GM11168 (cell line): ENCODE data around the gene TSHZ3.

Source experiments
- in situ Hi-C: fragments of 300-500 bp; cut with MboI; formaldehyde crosslinking; loops from one replicate; pipeline ENCODE4 v1.12.0; 2022; ENCODE audit warnings: low sequenced_read_pairs; ENCODE audit not compliant: unreplicated experiment

Gene TSHZ3

DNA sequence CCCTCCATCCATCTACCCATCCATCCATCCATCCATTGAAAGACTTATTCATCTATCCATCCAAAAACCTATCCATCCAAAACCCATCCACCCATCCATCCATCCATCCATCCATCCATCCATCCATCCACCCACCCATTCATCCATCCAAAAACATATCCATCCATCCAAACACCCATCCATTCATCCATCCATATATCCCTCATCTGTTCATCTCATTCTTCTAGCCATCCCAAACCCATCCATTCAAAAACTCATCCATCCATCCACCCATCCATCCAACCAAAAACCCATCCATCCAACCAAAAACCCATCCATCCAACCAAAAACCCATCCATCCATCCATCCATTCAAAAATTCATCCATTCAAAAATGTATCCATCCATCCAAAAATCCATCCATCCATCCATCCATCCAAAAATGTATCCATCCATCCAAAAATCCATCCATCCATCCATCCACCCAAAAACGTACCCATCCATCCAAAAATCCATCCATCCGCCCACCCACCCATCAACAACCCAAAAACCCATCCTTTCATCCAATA lies 56.5 kb downstream of the TSHZ3 start:
- in situ Hi-C loops, result no loop called here

DNA sequence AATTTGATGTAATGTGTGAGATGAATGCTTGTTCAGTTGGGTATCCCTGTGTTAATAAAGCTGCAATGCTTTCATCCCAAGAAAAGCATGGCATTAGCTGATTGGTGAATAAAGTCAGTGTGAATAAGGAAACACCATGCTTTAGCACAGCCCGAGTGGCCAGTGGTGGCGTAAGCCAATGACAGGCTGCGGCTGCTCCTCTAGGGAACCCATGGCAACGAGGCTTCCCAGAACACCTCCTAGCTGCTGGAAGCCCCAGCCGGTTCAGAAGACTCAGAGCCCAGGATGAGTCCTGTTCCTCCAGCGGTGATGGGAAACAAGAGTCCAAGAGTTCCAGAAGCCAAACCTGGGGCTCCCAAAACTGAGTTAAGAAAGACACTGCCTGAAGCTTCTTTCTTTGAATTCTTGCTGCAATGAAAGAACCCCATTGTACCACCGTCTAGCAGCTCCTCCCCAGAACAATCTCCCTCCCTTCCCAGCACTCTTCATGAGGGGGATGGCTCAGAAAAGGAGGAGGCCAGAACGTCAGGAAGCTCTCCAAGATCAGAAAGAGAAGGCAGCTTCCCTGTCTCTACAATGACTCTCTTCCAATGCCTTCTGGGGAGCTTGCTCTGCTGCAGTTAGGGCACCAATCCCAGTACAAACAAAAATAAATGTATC lies 58.2 kb downstream of the TSHZ3 start:
- in situ Hi-C loops, result no loop called here

DNA sequence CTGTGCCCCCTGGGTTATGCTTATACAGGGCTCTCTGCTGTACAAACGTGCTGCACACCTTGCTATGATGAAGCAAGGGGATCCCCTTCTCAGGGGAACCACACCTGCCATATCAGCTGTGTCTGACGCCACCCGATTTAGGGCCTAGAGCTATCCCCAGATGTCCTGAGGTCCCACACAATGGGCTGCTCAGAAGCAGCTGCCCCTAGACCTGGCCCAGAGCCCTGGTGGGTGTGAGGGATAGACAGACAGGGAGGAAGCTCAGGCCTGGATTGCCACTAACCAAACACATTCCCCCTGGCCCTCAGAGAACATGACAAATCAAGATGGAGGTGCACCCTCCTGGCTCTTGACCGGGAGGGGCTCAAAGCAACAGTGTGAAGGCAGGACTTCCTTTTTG lies 59.3 kb downstream of the TSHZ3 start:
- in situ Hi-C loops, result no loop called here

DNA sequence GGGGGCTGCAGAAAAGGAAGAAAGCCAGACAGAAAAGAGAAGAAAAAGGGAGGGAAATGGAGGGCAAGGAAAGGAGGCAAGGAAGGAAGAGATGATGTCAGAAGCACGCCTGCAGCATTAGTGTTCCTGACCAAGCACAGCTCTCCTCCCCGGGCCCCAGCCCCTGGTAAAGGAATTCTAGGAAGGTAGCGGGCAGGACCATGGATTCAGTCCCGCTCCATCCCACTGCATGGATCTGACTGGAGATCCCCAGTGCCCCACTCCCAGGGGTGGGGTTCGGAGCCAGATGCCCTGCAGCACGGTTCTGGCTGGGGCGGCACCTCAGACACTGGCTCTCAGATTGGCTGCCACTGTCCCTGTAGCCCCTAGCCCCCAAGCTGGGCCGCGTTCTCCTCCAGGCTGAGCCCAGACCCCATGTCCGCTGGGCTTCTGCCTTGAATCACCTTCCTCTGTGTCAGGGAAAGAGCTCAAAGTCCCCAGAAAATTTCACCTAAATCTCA lies 59.8 kb downstream of the TSHZ3 start:
- in situ Hi-C loops, result no loop called here

DNA sequence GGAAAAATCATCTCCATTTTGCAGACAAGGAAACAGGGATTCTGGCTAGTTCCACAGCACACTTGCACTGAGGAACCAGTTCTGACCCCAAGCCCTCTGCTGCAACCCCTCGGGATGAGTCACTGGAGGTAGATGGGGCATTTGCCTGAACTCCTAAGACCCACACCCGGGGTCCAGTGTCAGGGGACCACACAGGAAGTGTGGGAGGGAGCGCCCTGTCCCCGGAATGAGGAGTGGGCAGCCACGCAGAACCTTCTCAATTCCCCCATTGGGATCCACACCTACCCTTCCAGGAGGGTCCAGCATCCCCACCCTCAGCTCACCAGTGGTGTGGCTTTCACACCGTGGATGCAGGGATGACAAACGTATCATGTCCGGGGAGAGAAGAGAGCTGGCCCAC lies 62.7 kb downstream of the TSHZ3 start:
- in situ Hi-C loops, result no loop called here

DNA sequence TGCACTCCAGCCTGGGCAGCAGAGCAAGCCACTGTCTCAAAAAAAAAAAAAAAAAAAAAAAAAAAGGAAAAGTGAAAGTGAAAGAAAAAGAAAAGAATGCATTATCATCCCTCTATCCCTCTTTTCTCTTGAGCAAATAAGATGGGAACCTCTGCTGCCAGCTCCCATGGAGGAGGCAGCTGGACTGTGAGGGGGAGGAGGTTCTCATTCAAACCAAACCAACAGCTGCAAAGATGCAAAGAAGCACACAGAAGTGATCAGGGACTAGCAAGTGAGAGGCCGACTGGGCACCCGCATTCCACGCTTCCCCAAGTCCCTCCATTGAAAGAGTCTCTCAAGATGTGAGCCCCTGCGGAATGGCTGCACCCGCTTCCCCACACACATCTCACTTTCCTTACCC lies 63.5 kb downstream of the TSHZ3 start:
- in situ Hi-C loops, result no loop called here

DNA sequence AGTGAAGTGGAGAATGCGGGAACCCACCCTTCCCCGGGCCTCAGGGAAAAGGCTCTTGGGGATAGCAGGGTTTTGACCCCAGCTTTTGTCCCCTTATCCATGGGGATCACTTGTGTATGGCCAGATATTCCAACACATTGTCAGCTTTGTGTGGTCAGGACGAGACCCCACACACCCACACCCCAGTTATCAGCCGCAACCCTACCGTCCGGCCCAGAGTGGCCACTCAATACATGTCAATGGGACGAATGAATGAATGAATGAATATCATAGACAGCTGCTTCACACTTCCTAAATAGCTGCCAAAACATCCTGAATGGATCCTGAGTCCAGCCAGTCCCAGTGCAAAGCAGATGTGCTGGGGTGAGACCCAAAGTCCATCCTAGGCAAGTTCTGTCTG lies 64.6 kb downstream of the TSHZ3 start:
- in situ Hi-C loops, result no loop called here

DNA sequence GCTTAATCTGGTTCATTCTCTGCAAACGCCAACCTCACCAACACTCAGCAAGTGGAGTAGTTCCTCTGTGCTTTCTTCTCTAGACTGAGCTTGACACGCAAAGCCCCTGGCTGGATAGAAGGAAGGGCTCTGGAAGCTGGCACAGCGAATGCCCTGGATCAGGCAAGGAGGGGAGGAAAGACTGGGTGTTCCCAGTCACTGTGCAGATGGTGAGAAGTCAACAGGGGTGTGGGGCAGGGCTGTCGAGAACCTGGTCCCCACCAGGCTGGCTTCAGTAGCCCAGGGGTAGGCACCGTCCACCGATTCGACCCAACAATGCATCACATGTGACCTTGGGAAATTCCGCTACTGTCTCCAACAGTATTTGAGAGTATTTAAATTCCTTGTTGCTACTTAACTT lies 65.5 kb downstream of the TSHZ3 start:
- in situ Hi-C loops, result no loop called here

DNA sequence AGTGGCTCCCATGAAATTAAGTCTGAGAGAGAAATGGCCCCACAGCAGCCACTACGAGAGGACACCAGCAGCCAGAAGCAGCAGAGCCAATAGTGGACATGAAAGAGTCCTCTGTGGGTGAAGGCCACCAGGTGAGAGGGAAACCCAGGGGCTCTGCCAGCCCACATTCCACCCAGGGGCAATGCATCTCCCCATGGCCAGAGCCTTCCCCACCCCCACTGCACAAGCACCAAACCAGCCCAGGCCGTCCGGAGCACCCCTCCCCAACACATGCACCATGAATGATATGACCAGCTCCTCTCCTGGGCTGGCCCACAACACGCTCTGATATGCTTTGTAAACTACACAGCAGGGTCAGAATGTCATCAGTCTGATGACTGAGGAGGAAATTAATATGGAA lies 66.9 kb downstream of the TSHZ3 start:
- in situ Hi-C loops, result no loop called here

DNA sequence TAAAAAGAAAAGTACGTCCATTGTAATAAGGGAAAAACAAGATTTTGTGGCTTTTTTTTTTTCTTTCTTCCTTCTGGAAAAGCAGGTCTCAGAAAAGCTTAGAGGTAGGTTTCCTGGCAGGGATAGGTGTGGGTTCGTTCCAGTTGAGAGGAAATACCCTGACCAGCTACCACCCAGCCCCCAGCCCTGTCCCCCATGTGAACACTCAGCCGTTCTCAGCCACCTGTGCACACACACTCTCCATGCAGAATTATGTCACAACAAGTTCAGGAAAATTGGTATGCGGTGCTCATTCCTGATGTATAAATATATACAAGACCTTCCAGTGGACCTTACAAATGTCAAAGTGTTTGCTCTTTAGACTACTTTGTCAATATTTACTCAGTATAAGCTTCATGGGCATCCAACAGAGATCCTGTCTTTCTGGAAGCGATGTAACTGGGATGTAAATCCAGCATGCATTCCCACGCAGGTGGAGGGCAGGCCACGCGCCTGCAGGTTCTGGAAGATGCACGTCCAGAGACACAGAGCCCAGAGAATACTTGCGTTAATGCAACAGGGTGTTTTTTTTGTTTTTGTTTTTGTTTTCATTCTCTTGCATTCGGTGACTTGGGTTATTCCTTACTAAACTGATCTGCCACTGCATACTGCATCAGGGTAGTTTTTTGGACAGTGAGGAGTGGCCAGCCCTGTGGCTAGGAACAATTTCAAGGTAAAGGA lies 68.8 kb downstream of the TSHZ3 start:
- in situ Hi-C loops, result no loop called here

DNA sequence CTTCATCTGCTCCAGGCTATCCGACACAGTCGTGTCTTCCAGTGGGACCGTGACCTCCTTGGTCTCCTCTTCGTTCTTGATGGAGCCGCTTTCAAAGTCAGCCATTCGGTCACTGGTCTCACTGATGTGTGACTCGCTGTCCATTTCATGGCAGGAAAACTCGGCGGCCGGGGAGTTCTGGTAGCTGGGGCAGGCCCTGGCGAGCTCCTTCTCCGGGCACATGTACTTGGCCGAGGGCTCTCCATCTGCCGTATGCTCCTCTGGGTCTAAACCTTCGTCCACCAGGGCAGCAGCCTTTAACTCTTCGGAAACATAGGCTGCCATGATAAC lies 69.8 kb downstream of the TSHZ3 start:
- in situ Hi-C loops, result no loop called here

DNA sequence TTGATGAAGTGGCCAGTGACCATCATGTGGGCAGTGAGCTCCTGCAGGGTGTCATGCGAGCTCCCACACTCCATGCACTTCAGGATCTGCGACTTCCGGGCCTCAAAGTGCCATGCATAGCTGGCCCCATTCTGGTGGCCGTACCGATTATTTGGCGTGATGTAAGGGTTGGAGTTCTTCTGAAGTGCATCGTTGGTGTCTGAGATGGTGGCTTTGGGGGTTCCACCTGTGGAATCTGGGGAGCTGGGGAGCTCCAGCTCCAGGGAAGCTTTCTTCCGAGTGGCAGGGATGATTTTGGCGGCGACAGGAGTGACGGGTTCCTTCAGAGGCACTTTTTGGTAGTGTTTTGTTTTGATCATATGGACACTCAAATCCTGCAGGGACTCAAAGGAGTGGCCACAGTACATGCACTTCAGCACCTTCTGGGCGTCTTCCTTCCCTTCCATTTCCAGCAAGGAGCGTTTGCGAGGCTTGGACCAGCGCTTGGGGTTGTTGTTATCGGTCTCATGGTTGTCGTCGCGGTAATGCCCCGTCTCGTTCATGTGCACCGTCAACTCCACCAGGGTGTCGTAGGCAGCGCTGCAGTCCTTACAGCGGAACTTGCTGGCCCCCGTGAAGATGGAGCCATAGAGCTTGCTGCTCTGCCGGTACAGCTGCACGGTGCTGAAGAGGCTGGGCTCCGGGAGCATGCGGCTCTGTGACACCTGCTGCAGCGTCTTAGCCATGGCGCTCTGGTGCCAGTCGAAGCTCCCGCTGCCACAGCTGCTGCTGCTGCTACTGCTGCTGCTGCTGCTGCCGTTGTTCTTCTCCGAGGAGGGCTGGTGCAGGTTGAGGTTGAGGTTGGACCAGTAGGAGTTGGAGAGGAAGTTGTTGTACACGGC lies 70.4 kb downstream of the TSHZ3 start:
- in situ Hi-C loops, result no loop called here

DNA sequence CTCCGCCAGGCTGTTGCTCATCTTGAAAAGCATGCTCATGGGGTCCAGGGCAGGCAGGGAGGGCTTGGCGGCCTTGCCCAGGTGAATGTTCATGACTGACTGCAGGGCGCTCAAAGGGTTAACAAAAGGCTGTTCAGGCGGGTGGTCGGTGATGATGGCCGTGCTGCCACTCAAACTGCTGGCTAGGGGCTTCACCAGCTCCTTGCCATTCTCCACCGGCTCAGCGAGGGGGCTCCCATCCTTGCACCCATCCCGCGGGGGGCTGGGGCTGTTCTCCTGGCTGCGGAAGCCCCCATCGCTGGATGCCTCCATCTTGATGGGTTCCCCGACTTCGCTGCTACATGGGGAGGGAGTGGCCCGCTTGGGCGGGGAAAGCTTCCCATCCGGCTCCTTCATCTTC lies 71.7 kb downstream of the TSHZ3 start:
- in situ Hi-C loops, result no loop called here

DNA sequence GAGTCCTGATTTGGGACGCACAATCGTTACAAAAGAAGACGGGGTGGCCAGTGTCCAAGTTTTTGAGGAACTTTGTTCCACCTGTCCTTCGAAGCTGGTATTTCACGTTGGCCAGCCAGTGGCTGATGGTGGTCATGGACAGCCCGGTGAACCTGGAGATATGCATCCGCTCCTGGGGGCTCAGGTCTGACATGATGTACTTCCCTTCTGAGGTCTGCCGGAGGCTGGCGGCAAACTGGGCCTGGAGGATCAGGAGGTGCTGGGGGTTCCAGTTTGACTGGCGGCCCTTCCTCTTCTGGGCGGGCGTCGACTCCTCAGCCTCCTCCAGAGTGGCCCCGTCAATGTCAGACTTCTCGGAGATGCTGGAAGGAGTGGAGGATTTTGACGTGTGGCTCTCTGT lies 72.4 kb downstream of the TSHZ3 start:
- in situ Hi-C loops, result no loop called here

DNA sequence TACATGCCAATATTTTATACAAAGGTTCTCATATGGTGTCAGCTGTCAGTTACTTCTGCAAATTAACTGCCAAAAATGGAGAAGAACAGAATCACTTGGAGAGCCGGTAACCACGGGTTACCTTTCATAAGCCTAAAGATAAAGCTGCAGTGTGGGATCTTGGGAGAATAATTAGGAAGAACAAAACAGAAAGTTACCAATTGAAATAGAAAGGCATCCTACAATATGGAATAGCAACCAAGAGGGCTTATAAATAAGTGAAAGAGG lies 74.2 kb downstream of the TSHZ3 start:
- in situ Hi-C loops, result no loop called here

DNA sequence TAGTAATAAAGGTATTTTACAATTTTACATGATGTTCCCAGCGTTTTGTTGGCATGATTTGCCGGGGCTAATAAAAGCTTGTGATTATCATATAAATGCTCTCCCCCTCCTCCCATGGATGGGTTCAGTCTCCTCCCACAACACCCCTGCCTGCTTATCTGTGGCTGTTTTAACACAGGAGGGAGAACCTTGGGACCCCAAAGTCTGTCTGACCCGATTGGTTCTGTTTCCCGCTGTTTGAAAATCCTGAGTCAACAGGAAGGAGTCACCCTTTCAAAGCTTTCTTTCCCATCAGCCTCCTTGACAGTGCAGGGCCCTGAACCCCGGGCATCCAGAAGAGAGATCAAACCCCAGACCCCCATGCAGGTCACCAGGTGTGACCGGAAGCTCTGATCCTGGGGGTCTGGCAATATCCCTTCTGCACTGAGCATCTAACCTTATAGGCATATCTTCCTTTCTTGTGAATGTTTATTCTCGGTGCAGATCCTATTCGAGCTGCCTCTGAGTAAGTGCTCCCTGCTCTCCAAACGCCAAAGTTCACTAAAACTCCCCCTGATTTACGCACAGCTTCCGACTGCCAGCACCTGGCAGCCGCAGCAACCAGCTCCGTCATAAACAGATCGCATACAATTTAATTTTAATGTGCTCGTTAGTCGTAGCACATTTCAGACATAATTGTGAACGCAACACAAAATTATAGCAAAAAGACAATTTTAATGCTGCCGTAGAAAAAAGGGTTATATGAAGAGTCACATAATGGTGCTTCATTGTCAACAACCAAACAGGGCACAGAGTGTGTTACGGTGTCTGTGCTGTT lies 74.8 kb downstream of the TSHZ3 start:
- in situ Hi-C loops, result no loop called here

DNA sequence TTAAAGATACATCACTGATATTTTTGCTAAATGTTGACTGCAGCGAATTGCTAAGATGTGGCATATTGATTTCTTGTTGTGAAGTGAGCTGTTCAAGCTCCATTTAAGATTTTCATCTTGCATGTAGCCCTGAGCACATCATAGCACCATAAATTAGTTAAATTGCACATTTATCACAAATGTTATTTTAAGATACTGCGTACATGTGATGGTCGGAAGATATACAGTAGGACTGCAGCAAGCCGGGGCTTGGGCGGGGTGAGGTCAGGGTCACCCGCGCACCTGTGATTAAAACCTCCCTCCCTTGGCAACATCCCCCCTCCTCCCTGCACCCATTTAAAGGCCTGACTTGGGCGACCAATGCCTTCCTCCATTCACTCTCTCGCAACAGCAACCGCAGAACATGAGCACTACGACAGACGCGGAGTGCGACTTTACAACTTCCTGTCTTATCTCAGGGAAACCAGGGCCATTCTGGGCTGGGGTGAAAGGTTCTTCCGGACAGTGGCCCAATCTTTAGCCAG lies 76.6 kb downstream of the TSHZ3 start:
- in situ Hi-C loops, result no loop called here

DNA sequence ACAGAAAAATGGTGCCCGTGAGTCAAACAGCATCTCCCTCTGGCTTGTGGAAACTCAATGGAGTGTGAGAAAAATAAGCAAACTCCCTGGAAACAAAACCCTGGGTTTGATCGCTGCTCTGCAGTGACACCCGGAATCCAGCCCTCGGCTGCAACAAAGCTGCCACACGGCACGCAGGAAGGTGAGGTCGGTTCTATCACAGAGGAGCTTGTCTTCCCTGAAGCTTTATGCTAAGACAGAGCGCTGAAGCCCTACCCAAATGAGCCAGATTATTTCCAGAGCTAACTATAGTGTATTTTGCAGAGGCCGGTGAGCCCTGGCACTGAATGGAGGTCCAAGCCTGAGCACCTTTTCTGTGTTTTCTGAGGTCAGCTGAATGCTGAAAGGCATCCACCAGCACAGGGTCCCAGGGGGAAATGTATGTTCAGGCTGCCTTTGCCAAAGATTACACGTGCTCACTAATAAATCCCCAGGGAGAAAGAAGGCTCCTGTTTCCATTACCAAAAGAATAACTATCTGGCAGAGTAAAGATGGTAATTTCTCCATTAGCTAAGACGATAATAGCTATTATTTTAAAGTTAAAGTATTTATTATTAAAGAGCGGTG lies 77.8 kb downstream of the TSHZ3 start:
- in situ Hi-C loops, result no loop called here

DNA sequence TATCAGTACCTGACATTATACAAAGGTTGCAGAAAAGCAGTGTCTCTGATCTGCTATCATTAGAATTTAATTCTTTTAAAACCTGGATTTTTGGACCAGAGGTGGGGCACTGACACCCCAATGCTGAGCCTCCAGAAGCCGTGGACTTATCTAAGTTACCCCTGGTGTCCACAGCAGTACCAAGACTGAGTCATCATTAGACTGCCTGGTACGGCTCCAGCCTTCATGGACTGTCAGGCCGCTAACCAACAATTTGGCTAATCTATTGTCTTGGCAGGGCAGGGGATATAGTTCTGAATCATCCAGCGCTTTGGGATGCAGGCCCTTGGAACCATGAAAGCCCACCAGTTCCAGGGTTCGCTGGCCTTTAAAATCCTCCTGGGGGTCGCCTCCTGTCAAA lies 78.3 kb downstream of the TSHZ3 start:
- in situ Hi-C loops, result no loop called here
